ENCODE results near the gene FAM184B. TPM values are rescaled to one million over a fixed set of nuclear protein-coding genes. Genes with fewer than 3 reads are reported as not detected.

FAM184B gene
- total RNA-seq, 1 experiment from 2014 or later: 0.17 TPM

DNA sequence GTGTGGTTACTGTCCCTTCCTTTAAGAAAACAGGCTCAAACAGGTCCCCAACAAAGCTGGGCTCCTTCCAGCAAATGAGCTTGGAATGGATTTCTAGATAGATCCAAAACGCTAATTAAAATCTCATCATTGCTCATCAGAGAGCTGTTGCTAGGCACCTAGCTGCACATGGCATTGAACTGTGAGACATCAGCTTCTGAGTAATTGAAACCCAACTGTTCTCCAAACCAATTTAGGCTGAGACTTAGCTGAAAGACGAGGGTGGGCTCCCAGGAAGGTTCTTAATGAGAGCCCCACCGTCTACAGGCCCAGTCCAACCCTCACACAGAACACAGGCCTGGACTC lies 59.1 kb downstream of the FAM184B start (continued):
- no peak for TF ChIP-seq AR (CRISPR knock-in tag; IDR thresholded peaks at IDR 0.05)
- TF ChIP-seq SMAD3 (CRISPR knock-in tag; IDR thresholded peaks at IDR 0.05; ENCODE audit: borderline replicate concordance): no peak
- TF ChIP-seq TEAD4 (CRISPR knock-in tag; IDR thresholded peaks at IDR 0.05): no peak

DNA sequence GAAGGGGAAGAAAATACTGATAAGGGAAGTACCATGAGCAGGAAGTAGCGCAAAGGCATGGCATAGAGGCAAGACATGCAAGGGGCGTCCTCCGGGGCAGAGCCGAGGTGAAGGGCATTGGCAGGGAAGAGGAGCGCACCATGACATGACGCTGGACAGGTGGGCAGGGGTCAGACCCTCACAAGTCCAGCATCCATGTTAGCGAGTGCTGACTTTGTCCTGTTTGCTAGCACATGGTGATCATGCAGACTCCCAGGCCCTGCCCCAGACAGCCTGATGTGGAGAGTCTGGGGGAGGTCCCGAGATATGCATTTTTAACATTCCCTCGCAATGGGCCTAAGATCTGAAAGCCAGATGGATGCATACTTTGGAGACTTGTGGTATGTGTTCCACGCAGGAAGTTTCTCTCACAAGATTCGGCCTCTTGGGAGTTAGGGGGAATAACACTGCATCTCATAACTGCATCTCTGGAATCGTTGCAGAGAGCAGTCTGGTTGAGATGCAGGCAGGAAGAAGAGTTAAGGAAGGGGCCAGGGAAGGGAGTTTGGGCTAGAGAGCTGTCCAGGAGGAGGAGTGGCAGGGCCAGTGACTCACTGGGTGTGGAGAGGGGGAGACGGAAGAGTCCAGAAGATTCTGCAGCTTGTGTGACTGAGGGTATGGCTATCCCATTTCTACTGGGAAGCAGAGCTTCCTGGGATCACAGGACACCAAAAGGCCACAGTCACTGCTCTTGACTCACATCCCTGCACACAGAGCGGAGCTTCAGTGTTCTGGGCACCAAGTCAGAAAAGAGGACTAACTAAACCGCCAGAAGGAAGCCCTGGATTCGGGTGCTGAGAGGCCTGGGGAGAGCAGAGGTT lies 59.7 kb downstream of the FAM184B start:
- Mint-ChIP-seq H3K36me3 (peaks cover 2% of the 10 kb centered on the region; the same call in 1 of the 2 replicates), H3K9me3 (peaks cover 2% of the 10 kb centered on the region), H3K27me3 (ENCODE audit: low read depth) (no peaks in the 10 kb centered on the region; the same call in 1 of the 2 replicates), H3K27ac (peak overlapping the region; percentile 72), H3K4me3 (no peak overlapping the region), H3K4me1 (peaks cover 41% of the 10 kb centered on the region)
- no peak for DNase-seq (ENCODE audit: low spot score)
- ATAC-seq: peak; percentile 46
- TF ChIP-seq FOXP1 (CRISPR knock-in tag; IDR thresholded peaks at IDR 0.05; ENCODE audit: borderline replicate concordance) (no peak), ZNF423 (CRISPR knock-in tag; IDR thresholded peaks at IDR 0.05) (no peak), HMGA2 (CRISPR knock-in tag; IDR thresholded peaks at IDR 0.05) (no peak), ZMAT4 (CRISPR knock-in tag; IDR thresholded peaks at IDR 0.05) (no peak), MAX (CRISPR knock-in tag; IDR thresholded peaks at IDR 0.05) (no peak), GABPB1 (CRISPR knock-in tag; IDR thresholded peaks at IDR 0.05) (no peak), HMGXB4 (CRISPR knock-in tag; IDR thresholded peaks at IDR 0.05) (no peak), CBFB (CRISPR knock-in tag; IDR thresholded peaks at IDR 0.05; ENCODE audit: low read depth) (no peak), OVOL2 (CRISPR knock-in tag; IDR thresholded peaks at IDR 0.05; ENCODE audit: borderline replicate concordance) (no peak), ZNF396 (CRISPR knock-in tag; IDR thresholded peaks at IDR 0.05; ENCODE audit: borderline replicate concordance) (no peak), ZNF219 (CRISPR knock-in tag; IDR thresholded peaks at IDR 0.05; ENCODE audit: borderline replicate concordance) (no peak), FOXK1 (CRISPR knock-in tag; IDR thresholded peaks at IDR 0.05) (no peak), ZNF671 (CRISPR knock-in tag; IDR thresholded peaks at IDR 0.05) (no peak), USF2 (CRISPR knock-in tag; IDR thresholded peaks at IDR 0.05) (no peak), ATF1 (CRISPR knock-in tag; IDR thresholded peaks at IDR 0.05) (no peak)
- TF ChIP-seq, protein P1, sequence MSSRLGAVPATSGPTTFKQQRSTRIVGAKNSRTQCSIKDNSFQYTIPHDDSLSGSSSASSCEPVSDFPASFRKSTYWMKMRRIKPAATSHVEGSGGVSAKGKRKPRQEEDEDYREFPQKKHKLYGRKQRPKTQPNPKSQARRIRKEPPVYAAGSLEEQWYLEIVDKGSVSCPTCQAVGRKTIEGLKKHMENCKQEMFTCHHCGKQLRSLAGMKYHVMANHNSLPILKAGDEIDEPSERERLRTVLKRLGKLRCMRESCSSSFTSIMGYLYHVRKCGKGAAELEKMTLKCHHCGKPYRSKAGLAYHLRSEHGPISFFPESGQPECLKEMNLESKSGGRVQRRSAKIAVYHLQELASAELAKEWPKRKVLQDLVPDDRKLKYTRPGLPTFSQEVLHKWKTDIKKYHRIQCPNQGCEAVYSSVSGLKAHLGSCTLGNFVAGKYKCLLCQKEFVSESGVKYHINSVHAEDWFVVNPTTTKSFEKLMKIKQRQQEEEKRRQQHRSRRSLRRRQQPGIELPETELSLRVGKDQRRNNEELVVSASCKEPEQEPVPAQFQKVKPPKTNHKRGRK (CRISPR knock-in tag; IDR thresholded peaks at IDR 0.05; ENCODE audit: borderline replicate concordance): no peak
- TF ChIP-seq, protein P2, sequence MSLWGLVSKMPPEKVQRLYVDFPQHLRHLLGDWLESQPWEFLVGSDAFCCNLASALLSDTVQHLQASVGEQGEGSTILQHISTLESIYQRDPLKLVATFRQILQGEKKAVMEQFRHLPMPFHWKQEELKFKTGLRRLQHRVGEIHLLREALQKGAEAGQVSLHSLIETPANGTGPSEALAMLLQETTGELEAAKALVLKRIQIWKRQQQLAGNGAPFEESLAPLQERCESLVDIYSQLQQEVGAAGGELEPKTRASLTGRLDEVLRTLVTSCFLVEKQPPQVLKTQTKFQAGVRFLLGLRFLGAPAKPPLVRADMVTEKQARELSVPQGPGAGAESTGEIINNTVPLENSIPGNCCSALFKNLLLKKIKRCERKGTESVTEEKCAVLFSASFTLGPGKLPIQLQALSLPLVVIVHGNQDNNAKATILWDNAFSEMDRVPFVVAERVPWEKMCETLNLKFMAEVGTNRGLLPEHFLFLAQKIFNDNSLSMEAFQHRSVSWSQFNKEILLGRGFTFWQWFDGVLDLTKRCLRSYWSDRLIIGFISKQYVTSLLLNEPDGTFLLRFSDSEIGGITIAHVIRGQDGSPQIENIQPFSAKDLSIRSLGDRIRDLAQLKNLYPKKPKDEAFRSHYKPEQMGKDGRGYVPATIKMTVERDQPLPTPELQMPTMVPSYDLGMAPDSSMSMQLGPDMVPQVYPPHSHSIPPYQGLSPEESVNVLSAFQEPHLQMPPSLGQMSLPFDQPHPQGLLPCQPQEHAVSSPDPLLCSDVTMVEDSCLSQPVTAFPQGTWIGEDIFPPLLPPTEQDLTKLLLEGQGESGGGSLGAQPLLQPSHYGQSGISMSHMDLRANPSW (CRISPR knock-in tag; conservative IDR thresholded peaks at IDR 0.05; ENCODE audit: low read depth): no peak
- TF ChIP-seq, protein P3, sequence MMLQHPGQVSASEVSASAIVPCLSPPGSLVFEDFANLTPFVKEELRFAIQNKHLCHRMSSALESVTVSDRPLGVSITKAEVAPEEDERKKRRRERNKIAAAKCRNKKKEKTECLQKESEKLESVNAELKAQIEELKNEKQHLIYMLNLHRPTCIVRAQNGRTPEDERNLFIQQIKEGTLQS (CRISPR knock-in tag; conservative IDR thresholded peaks at IDR 0.05): no peak
- TF ChIP-seq, protein P4, sequence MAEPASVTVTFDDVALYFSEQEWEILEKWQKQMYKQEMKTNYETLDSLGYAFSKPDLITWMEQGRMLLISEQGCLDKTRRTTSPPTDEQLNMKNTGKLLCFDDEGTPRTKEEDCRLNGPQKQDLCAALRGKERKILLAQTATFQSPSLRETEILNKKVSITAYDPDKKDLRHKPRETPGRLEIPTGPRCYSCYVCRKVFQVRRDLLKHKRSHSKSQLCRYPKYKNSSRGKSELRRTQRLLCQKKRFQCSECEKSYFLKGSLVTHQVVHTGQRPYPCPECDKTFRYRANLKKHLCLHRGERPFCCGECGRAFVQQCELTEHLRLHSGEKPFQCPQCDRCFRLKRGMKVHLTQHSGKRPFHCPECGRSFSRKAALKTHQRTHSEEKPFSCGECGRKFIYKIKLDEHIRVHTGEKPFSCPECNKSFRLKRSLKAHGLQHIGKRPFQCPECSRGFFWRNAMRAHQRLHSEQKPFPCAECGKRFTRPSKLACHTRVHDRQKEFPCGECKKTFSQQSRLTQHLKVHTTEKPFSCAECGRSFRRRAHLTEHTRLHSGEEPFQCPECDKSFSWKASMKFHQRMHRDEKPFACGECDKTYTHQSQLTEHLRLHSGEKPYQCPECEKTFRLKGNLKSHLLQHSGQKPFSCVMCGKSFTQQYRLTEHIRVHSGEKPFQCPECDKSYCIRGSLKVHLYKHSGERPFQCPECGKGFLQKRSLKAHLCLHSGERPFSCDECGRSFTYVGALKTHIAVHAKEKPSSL (CRISPR knock-in tag; conservative IDR thresholded peaks at IDR 0.05): no peak
- POLR2A ChIA-PET: no interaction called here
- CTCF ChIA-PET: interaction anchor here (1.1 kb wide), 1 partner anchor 74 kb away, joined by 3 read pairs; no protein-coding TSS in a partner anchor

Measured in WTC11 (cell line).